NCI-H524 (cell line): ENCODE measurements around the gene FXYD5.
"Not testable (repeated sequence)": the region's sequence is repeated elsewhere in the genome, so short reads cannot be mapped to it uniquely, and the experiment has no call there.

Experiments
- DNase-seq, 2 experiments: peaks; one replicate each; lab custom pipeline; 2025; lab: John Stamatoyannopoulos, UW

Gene FXYD5

GRCh38 chr19:35177377-35178274, 23.1 kb downstream of the FXYD5 start:
- no peak for DNase-seq

GRCh38 chr19:35178701-35179100, 24.2 kb downstream of the FXYD5 start:
- no peak for DNase-seq

- DNase-seq: no peak
These were observed 25.3 kb downstream of the FXYD5 start for GRCh38 chr19:35179830-35180229.

GRCh38 chr19:35181387-35181786, 26.9 kb downstream of the FXYD5 start:
- DNase-seq: no peak

GRCh38 chr19:35184267-35184666, 29.7 kb downstream of the FXYD5 start:
- no peak for DNase-seq

GRCh38 chr19:35184884-35185283, 30.3 kb downstream of the FXYD5 start:
- DNase-seq: no peak

GRCh38 chr19:35194012-35194984, 39.8 kb downstream of the FXYD5 start:
- DNase-seq: no peak

GRCh38 chr19:35195830-35196229, 41.3 kb downstream of the FXYD5 start:
- DNase-seq: no peak

- not testable (repeated sequence) for DNase-seq
These were observed 42.3 kb downstream of the FXYD5 start for GRCh38 chr19:35196861-35197260.

- no peak for DNase-seq
These were observed 44.9 kb downstream of the FXYD5 start for GRCh38 chr19:35199481-35199880.

GRCh38 chr19:35202722-35203688, 48.5 kb downstream of the FXYD5 start:
- no peak for DNase-seq

GRCh38 chr19:35204799-35205732, 50.5 kb downstream of the FXYD5 start:
- no peak for DNase-seq

GRCh38 chr19:35205733-35206323, 51.3 kb downstream of the FXYD5 start:
- no peak for DNase-seq

GRCh38 chr19:35206379-35206778, 51.8 kb downstream of the FXYD5 start:
- no peak for DNase-seq

- no peak for DNase-seq
These were observed 52.3 kb downstream of the FXYD5 start for GRCh38 chr19:35206855-35207254.

GRCh38 chr19:35207391-35207871, 52.9 kb downstream of the FXYD5 start:
- DNase-seq: no peak

GRCh38 chr19:35208121-35208520, 53.6 kb downstream of the FXYD5 start:
- DNase-seq: no peak

- no peak for DNase-seq
These were observed 55.1 kb downstream of the FXYD5 start for GRCh38 chr19:35209646-35210045.

GRCh38 chr19:35211545-35212230, 57.2 kb downstream of the FXYD5 start:
- DNase-seq: no peak
